NCI-H2171 (cell line): Measurements from ENCODE around the gene RNF150.

Source experiments
- DNase-seq: peaks from one replicate; lab custom pipeline; 2025; lab: John Stamatoyannopoulos, UW

RNF150 gene

GRCh38 chr4:140924761-140925392 lies 208.4 kb downstream of the RNF150 start:
- peak; percentile 62 for DNase-seq

GRCh38 chr4:140906993-140907962 lies 226.0 kb downstream of the RNF150 start:
- no peak for DNase-seq

- DNase-seq: no peak
These were observed 228.4 kb downstream of the RNF150 start for GRCh38 chr4:140904904-140905303.

GRCh38 chr4:140903522-140904475 lies 229.5 kb downstream of the RNF150 start:
- DNase-seq: no peak

- DNase-seq: no peak
These were observed 231.4 kb downstream of the RNF150 start for GRCh38 chr4:140901736-140902336.

GRCh38 chr4:140893939-140894338 lies 239.3 kb downstream of the RNF150 start:
- no peak for DNase-seq

- DNase-seq: no peak
These were observed 245.2 kb downstream of the RNF150 start for GRCh38 chr4:140888054-140888453.

GRCh38 chr4:140887467-140887866 lies 245.8 kb downstream of the RNF150 start:
- no peak for DNase-seq

GRCh38 chr4:140884431-140885058 lies 248.7 kb downstream of the RNF150 start:
- peak; percentile 20 for DNase-seq

- DNase-seq: no peak
These were observed 255.5 kb downstream of the RNF150 start for GRCh38 chr4:140877781-140878180.

GRCh38 chr4:140876615-140877364 lies 256.5 kb downstream of the RNF150 start:
- DNase-seq: no peak

- DNase-seq: no peak
These were observed 257.4 kb downstream of the RNF150 start for GRCh38 chr4:140875746-140876452.

- no peak for DNase-seq
These were observed 259.2 kb downstream of the RNF150 start for GRCh38 chr4:140874056-140874455.

- no peak for DNase-seq
These were observed 261.9 kb downstream of the RNF150 start for GRCh38 chr4:140871368-140871767.

GRCh38 chr4:140870427-140870826 lies 262.8 kb downstream of the RNF150 start:
- DNase-seq: no peak

GRCh38 chr4:140869446-140869845 lies 263.8 kb downstream of the RNF150 start:
- DNase-seq: no peak

GRCh38 chr4:140867356-140867755 lies 265.9 kb downstream of the RNF150 start:
- no peak for DNase-seq

- no peak for DNase-seq
These were observed 266.7 kb downstream of the RNF150 start for GRCh38 chr4:140866492-140867005.
